ENCODE measurements around the gene MRPL14.
"Not testable (repeated sequence)": the region's sequence is repeated elsewhere in the genome, so short reads cannot be mapped to it uniquely, and the experiment has no call there.

Gene MRPL14

DNA sequence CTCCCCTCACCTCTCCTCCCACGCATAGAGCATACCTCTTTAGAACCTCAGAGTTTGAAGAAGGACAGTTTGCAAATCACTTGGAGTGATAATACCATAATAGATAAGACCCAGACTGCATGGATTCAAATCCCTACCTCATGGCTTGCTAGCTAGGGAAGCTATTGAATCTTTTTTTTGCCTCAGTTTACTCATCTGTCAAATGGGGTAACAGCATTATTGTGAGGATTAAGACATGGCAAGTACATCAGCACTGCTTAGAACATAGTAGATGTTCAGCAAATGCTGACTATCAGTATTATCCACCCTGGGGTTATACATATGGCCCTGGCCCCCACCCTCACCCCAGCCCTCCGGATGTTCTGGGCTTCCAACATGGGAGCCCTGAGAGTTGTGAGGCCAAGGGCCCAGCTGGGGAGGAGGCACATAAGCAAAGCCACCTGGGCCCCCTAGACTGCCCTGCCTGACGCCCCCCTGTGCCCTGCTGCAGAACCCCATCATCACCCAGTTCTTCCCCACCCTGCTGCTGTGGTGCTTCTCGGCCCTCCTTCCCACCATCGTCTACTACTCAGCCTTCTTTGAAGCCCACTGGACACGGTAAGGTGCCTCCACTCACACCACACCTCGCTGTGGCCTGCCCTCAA lies 22.2 kb upstream of the MRPL14 start:
- no peak for DNase-seq

DNA sequence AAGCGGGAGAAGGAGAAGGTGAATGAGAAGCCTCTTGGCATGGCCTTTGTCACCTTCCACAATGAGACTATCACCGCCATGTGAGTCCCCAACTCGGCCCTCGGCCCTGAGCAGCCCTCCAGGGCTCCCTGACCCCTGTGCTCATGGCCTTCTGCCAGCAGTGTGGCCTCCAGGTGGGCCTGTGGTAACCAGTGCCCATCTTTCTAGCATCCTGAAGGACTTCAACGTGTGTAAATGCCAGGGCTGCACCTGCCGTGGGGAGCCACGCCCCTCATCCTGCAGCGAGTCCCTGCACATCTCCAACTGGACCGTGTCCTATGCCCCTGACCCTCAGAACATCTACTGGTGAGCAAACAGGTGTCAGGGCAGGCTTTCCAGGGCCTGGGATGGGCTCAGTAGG lies 21.1 kb upstream of the MRPL14 start:
- no peak for DNase-seq

DNA sequence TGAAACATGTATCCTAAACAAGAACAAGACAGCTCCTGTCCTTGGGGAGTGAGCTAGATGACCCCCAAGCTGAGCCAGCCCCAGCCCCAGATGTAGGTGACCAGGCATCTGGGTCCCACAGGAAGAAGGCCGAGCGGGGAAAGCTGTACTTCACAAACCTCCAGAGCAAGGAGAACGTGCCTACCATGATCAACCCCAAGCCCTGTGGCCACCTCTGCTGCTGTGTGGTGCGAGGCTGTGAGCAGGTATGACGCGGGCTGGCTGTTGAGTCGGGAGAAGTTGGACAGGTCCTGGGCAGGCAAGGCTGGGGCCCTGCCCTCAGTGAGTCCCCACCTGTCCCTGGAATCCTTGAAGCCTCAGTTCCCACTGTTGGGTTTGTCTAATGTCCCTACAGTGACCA lies 20.0 kb upstream of the MRPL14 start:
- no peak for DNase-seq

DNA sequence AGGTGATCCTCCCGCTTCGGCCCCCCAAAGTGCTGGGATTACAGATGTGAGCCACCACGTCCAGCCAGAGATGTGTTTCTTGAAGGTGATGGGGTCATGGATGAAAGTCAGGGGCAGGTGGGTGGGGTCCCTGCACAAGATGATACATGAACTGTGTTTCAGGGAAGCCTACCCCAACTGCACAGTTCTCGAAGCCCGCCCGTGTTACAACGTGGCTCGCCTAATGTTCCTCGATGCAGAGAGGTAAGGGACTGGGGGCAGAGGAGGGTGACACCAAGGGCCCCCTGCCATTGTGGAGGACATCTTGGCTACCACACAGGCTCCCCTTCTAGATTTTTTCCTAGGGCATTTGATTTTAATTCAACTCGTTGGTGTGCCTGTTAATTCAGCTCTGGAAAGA lies 19.4 kb upstream of the MRPL14 start:
- no peak for DNase-seq

DNA sequence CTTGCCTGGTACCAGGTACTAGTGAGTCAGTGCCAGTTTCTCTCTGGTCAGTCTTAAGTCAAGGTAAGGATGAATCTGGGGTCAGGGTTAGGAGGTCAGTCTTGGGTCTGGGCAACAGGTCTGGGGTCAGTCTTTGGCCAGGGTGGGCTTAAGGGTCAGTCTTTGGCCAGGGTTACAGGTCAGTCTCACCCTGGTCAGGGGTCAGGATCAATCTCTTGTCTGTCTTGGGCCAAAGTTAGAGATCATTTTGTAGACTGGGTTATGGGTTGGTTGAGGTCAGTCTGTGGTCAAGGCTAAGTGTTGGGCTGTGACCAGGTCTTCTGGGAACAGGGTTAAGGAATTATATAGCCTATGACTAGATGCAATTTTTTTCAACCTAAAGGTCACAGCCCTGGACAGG lies 18.6 kb upstream of the MRPL14 start:
- DNase-seq = no peak

DNA sequence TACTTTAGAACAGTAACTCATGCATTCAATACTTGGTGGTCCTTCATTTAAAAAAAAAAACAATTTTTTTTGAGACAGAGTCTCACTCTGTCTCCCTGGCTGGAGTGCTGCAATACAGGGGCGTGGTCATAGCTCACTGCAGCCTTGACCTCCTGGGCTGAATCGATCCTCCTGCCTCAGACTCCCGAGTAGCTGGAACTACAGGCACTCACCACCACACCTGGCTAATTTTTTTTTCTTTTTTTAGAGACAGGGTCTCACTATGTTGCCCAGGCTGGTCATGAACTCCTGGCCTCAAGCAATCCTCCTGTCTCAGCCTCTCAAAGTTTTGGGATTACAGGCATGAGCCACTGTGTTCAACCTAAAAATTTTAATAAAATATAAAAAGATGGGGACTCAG lies 17.3 kb upstream of the MRPL14 start:
- DNase-seq = not testable (repeated sequence)

DNA sequence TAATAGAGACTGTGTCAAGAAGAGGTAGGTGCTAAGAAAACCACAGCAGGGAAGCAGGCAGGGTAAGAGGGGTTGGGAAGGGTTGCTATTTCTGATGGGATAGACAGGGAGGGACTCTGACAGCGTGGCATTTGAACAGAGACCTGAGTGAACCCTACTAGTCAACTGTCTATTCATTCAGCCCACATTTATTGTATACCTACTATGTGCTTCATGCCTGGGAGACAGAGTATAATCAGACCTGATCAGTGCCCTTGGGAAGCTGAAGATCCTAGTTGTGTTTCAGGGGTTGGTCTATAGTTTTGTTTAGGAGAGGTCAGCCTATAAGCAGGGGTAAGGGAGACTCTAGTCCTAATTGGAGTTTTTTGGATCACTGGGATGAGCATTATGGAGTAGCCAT lies 16.5 kb upstream of the MRPL14 start:
- DNase-seq = no peak

DNA sequence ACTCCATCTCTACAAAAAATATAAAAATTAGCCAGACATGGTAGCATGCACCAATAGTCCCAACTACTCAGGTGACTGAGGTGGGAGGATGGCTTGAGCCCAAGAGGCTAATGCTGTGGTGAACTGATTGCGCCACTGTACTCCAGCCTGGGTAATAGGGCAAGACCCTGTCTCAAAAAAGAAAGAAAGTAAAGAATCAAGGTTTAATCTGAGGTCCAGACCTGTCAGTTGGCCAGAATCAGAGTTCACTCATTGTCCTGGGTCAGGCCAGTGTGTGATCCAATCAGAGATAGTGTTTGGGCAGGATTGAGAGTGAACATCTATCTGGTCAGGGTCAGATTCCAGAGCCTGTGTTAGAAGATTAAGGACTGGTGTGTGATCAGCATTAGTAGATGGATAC lies 15.6 kb upstream of the MRPL14 start:
- no peak for DNase-seq

DNA sequence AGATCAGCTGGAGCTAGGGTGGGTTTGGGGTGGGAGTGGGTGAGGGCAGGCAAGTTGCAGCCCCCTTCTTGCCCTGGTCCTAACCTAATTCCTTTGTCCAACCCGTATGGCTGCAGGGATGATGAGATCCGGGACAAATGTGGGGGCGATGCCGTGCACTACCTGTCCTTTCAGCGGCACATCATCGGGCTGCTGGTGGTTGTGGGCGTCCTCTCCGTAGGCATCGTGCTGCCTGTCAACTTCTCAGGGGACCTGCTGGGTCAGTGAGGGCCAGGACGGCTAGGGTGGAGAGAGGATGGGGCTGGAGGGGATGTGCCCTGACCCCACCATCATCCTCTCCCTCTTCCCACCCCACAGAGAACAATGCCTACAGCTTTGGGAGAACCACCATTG lies 12.1 kb upstream of the MRPL14 start:
- DNase-seq = no peak

DNA sequence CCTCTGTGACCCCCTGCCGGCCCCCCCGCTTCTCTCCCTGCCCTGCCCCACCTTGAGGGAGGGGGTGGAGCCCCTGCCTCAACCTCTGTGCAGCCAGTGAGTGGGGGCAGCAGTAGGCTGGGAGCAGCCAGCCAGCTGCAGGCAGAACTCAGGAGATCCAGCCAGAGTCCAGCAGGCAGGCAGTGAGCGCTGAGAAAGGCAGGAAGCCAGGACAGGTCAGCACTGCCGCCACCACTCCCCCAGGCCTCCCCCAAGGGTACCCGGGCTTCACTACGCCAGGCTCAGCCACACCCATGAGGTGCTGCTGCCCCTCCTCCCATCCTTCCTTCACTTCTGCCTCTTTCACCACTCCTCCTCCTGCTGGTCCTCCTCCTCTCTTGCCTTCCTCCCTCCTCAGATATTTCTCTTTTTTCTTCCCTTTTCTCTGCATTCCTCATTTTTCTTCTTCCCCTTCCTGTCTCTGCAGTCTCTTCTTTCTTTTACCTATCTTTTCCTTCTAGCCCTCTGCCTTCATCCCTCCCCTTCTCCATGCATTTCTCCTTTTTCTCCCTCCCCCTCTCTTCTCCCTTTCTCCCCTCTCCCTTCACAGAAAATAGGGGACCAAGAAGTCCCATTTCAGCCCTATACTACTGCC lies 11.6 kb upstream of the MRPL14 start:
- DNase-seq = no peak

DNA sequence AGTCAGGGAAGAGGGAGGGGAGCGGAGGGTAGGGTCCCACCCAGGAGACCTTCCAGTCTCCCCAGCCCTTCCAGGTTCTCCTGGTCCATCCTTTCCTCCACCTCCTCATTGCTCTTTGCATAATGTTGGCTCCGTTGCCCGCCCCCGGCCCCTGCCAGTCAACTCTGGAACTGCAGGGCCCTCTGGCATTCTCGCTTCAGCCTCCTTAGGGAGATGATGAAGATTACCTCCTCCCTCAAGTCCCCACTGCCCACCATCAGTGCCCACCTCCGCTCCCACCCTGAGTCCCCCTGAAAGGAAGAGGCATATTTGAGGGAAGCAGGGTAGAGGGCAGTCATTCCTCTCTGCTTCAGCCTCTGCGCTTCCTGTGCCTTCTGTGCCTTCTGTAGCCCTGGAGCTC lies 8.6 kb upstream of the MRPL14 start:
- DNase-seq = no peak

DNA sequence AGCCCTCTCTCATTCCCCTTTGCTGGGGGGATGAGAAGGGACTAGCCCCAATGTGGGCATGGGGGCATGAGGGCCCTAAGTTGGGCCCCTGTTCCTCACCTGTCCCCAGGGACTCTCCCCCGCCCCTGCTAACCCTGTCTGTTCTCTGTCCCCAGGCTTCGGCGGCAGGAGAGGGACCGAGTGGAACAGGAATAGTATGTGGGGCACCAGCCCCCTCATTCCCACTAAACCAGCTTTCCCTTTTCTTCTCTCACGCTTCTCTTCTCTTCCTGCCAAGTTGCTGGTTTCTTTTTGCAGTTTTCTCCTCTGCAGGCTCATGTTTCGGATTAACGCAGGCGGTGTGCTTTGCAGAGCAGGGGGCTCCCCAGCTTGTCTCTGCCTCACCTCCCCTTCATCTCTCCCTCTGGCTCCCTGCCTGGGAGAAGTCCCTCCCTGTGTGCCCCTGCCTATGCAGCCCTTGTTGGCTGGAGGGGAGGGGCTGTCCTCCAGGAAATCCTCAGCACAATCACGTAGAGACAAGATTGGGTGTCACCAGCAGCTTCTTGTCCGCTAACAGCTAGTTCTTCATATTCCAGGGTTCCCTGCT lies 8.0 kb upstream of the MRPL14 start:
- no peak for DNase-seq

DNA sequence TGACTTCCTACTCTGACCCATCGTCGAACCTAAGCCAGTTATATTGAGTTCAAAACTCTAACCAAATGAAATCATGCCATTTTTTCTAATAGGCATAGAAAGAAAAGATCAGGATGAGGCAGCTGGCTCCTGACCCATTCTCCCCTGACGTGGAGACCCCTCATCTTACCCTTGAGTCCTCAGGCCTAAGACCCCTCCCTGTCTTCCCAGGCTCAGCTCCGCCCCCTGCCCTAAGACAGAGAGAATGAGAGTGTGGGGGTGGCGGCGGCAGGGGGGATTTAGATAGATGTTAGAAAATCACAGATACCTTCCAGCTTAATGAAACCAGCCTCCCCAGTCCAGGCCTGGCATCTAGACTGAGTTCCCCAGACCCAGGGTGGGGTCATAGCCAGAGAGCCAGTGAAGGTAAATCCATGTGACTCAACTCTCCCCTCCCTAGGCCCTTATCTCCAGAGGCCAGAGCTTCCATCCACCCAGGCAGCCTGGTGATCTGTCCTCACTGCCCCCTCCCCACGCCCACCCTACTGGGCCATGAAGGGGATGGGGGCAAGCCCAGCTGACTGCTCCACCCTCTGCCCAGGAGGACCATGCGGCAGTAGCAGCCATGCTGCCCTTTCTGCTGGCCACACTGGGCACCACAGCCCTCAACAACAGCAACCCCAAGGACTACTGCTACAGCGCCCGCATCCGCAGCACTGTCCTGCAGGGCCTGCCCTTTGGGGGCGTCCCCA lies 6.9 kb upstream of the MRPL14 start:
- DNase-seq = no peak

DNA sequence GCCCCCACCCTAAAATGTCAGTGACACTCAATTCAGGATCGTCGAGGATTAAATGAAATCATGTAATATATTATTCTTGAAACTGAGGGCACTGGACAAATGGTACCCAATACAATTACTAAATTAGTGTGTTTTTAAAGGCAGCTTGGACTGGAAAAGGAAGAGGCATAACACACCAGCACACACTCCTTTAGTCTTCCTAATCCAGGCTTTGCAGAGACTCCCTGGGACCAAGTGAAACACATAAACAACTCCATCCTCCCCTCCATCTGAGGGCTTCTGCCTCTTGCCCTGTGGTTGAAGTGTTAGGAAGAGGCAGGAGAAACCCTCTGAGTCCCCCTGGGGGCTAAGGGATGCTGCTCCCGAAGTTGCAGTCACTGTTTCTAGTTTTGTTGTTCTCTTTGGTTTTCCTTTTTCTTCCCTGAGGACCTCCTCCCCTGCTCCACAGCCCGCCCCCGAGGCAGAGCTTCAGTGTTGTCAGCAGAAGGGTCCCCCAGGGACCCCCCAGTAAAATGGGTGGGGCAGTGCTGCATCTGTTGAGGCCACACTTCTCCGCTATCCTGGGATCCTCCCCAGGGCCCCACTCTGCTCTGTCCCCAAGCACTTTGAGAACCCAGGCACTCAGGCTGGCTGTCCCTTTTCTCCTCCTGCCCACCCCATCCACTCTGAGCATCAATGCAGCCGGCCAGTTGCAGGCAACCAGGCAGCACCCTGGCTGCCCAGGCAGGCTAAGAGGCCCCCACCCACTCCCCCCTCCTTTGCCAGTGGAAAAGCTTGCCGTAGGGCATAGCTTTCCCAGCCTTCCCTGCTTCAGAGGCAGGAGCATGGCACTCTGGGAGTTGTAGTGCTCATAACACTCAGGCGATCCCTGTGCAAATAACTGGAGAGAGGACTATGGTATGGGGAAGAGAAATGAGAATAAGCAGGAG lies 6.0 kb upstream of the MRPL14 start:
- no peak for DNase-seq

DNA sequence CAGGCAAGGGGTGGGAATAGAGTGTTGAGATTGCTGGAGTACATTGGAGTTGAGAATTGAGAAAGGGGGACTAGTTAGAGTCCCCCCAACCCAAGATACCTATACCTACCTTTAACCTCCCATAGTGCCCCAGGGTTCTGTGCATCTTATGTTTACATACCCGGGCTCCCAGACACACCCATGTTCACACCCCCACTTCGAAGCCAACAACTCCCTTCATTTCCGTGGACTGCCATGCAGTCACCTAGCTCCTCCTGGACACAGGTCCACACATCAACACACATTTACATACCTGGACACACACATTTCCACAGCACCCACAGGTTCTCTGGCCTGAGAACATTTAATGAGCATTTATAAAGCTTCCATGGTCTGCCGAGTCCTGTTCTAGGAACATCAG lies 5.2 kb upstream of the MRPL14 start:
- DNase-seq = no peak

DNA sequence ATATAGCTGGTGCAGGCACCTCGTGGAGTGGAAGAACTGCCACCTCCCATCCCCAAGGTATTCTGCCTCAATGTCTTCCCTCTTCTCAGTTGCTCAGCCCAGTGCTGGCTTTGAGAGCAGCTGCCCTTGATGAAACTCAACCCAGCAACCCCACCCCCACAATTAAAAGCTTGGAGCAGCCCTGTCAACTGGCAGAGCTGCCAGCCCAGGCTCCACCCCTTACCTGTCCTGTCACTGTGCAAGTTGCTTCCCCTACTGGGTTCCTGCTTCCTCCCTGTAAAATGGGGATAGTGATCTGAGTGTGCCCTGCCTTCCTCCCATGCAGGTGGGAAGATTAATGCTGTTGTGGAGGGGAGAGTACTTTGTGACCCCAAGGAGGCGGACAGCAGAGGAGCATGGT lies 4.6 kb upstream of the MRPL14 start:
- DNase-seq = no peak

DNA sequence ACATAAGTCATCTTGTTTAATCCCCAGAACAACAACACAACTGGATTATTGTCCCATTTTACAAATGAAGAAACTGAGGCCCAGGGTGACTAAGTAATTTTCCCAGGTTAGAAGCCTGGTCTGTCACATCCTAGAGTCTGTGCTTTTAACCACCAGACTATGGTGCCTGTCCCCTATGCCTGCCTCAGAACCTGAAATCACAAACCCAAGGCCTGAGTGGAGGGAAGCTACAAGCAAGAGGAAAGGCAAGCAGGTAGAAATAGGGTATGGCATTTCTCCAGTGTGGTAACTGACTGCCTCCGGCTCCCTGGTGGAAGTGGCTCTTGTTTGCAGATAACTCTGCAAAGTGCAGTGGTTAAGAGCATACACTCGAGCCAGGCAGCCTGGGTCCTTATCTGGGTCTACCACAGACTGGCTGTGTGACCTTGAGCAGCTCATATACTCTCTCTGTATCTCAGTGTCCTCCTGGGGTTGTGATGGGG lies 2.6 kb upstream of the MRPL14 start:
- DNase-seq = no peak

DNA sequence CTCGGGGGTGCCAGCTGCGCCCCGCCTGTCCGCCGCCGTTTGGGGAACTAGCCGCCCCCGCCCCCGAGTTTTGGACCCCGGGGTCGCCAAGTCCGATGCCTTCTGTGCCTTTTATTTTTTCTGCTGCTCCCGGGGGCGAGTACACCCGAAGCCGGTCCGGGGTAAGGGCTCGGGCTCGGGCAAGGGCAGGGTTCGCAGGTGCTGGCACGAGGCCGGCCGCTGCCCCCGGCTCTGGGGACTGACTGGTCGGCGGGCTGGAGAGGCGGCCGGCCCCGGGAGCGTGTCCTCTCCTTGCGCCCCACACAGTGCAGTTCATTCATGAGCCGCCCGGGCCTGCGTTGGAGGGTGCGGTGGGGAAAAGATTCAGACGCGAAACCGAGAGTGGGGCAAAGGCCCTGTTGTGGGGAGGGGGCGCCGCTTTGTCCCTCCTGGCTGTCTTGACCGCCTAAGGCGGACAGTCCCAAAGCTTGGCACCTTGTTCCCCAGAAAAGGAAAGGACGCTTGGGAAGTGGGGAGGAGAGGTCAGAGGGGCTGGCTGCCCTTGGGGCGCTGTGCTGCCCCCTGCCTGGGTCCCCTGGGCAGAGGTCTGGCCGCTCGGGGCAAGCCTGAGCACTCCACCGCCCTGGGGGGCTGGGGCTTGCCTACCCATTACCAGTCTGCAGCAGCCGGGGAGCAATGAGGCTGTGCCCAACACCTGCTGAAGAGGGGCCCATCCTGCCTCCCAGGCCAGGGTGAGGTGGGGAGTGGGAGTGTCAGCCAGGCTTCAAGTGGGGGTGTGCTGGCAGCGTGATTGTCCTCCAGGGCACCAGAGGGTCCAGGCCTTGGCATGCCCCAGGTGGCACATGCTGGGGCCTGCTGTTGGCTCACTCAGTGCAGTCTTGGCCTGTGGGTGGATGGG lies 1.0 kb upstream of the MRPL14 start:
- no peak for DNase-seq

DNA sequence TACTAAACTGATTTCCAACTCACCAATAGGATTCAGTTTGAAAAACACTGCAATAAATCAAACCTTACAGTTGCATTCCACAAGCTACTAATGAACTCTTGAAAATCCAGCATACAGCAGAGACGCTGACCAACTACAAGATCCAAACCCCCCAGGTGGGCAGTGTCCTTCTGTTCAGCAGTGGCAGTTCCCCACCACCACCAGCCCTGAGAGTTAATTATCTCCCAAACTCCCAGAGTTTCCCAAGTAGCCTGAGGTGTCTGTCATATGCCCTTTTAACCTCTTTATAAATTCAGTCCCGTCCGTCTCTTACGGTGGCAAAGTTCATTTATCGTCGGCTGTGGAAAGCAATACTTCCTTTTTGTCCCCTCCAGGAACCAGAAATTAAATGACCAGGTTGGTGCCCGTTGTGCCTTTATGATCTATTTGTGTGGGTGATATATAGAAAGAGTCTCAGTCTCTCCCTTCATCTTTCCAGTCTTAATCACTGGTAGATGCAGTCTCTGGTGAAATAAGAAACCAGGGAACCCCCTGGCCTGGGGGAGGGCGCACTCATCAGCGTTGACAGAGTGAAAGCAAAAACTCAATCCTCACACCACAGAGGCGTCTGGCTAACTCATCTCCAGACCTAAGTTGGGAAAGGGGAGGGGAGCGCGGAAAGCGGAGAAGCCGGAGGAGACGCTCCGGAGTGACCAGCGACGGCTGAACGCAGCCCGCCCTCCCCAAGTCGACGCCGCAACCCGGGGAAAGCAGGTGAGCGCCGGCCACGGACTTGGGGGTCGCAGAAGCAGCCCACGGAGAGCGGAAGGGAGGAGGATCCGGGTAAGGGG lies 717 bp downstream of the MRPL14 start:
- peak; percentile 67 for DNase-seq

DNA sequence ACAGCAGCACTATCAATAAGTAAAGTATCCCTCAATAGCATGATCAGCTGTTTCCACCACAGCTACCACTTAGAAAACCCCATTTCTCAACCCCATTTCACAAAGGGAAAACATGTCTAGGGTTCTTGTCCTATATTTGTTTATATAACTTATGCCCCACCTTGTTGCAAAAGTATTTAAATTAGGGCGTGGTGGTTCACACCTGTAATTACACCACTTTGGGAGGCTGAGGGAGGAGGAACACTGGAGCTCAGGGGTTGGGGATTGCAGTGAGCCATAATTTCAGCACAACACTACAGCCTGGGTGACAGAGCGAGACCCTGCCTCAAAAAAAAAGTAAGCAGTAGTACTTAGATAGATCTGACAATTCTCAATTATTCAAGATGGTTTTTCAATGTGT lies 3.7 kb downstream of the MRPL14 start:
- no peak for DNase-seq

DNA sequence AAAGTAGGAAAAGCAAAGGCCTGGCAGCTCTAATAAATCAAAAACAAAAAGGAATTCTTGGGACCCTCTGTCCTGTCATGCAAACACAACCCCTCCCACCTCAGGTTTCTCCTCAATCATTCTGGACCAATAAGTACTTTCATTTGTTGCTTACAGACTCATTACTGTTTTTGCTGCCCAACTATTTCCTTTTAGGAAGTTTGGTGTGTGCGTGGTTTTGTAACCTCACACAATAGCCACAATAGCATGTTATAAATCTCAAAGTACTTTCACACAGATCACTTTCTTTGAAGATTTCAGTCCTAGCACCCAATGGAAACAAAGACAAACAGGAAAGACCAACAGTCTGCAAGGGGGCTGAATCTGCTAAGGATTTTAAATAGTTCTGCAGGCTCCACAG lies 4.5 kb downstream of the MRPL14 start:
- no peak for DNase-seq
